HCT116 (cell line): ENCODE data around the gene TINCR. TPM values are rescaled to one million over a fixed set of nuclear protein-coding genes. Genes with fewer than 3 reads are reported as not detected.

Source experiments
- ATAC-seq: fragments of 200-7000 bp; cut with Tn5 transposase; 2 replicates; pipeline ENCODE4 v1.9.1; 2020; ENCODE audit warnings: mild to moderate bottlenecking, moderate library complexity
- BruUV-seq: library from RNA; stranded (reverse); fragments of 400-500 nt; replicated peaks from 2 replicates; lab custom pipeline; 2021; lab: Mats Ljungman, UMichigan
- CTCF ChIA-PET: fragments of 300-600 bp; sonication (Branson Sonifier 250); formaldehyde crosslinking; loops from one replicate; lab custom pipeline; 2021; ENCODE audit warnings: antibody characterized with exemption; lab: Charles Lee
- POLR2A ChIA-PET: fragments of 300-600, 350-600 bp; sonication (Branson Sonifier 250); formaldehyde crosslinking; loops from one replicate; lab custom pipeline; 2021; ENCODE audit warnings: antibody characterized with exemption; lab: Charles Lee
- RAD21 ChIA-PET, 2 experiments: fragments of 300-600 bp; sonication (Branson Sonifier 250); formaldehyde crosslinking; loops; one replicate each; lab custom pipeline; 2023; ENCODE audit warnings: low total read pairs in 2 of 2; ENCODE audit not compliant: uncharacterized antibody in 2 of 2, unreplicated experiment in 2 of 2, low non-redundant PET in 1 of 2; lab: Charles Lee
- DNase-seq: peaks from one replicate; pipeline ENCODE4 v3.0.0-alpha.2; 2010; ENCODE audit warnings: low read depth, low spot score
- H2AFZ ChIP-seq: fragments of 200-600 bp; shearing (Covaris generic), sonication (generic); 2 replicates; pipeline ENCODE4 v1.6.1; 2017; ENCODE audit warnings: low read depth, mixed run types, mixed read lengths, antibody characterized with exemption, low read length; ENCODE audit not compliant: poor library complexity, severe bottlenecking
- H3K27ac ChIP-seq: 2 replicates; pipeline ENCODE4 v1.5.1; 2012; ENCODE audit warnings: low read depth, low read length
- H3K27me3 ChIP-seq: fragments of 200-600 bp; sonication (generic); 2 replicates; pipeline ENCODE4 v1.6.1; 2016; ENCODE audit warnings: mixed run types, low read length, mixed read lengths; ENCODE audit not compliant: insufficient read depth
- H3K36me3 ChIP-seq, 2 experiments: fragments of 200-500 bp in 1 of 2; fragments of 200-600 bp in 1 of 2; sonication (Bioruptor generic) in 1 of 2; sonication (generic) in 1 of 2; 2 replicates each; pipeline versions ENCODE4 v1.5.1 to v1.6.1; 2014 to 2016; ENCODE audit warnings: low read length in 2 of 2, inconsistent platforms in 1 of 2, mixed read lengths in 1 of 2, mixed run types in 1 of 2; ENCODE audit not compliant: insufficient read depth in 2 of 2, control insufficient read depth in 1 of 2
- H3K4me1 ChIP-seq, 2 experiments: fragments of 200-600 bp in 1 of 2; sonication (generic) in 1 of 2; 2 replicates each; pipeline versions ENCODE4 v1.5.1 to v1.6.1; 2012 to 2017; ENCODE audit warnings: low read length in 2 of 2, inconsistent platforms in 1 of 2, mild to moderate bottlenecking in 1 of 2, mixed read lengths in 1 of 2, mixed run types in 1 of 2, moderate library complexity in 1 of 2; ENCODE audit not compliant: insufficient read depth in 2 of 2, control insufficient read depth in 1 of 2
- H3K4me2 ChIP-seq: fragments of 200-600 bp; sonication (generic); 2 replicates; pipeline ENCODE4 v1.6.1; 2017; ENCODE audit warnings: mixed run types, low read length, mixed read lengths
- H3K4me3 ChIP-seq, 2 experiments: fragments of 200-600 bp in 1 of 2; sonication (generic) in 1 of 2; replicated peaks in 1 of 2; 2 replicates each; pipeline ENCODE4 v1.5.1; 2011 to 2016; ENCODE audit warnings: low read length in 2 of 2, control low read depth in 1 of 2, low read depth in 1 of 2, mild to moderate bottlenecking in 1 of 2, mixed read lengths in 1 of 2, mixed run types in 1 of 2
- H3K79me2 ChIP-seq: fragments of 200-600 bp; sonication (generic); 2 replicates; pipeline ENCODE4 v1.6.1; 2017; ENCODE audit warnings: mild to moderate bottlenecking, mixed run types, low read length, moderate library complexity, mixed read lengths; ENCODE audit not compliant: insufficient read depth
- H3K9ac ChIP-seq: fragments of 200-600 bp; sonication (generic); 2 replicates; pipeline ENCODE4 v1.6.1; 2016; ENCODE audit warnings: low read length, mixed read lengths
- H3K9me2 ChIP-seq: fragments of 200-600 bp; sonication (generic), shearing (Covaris generic); 2 replicates; pipeline ENCODE4 v1.6.1; 2017; ENCODE audit warnings: mixed run types, mild to moderate bottlenecking, moderate library complexity; ENCODE audit not compliant: insufficient read depth
- H3K9me3 ChIP-seq, 2 experiments: fragments of 200-500 bp in 1 of 2; fragments of 200-600 bp in 1 of 2; sonication (Bioruptor generic) in 1 of 2; sonication (generic) in 1 of 2; 2 replicates each; pipeline ENCODE4 v1.6.1; 2014 to 2017; ENCODE audit warnings: low read length in 2 of 2, mixed read lengths in 2 of 2, inconsistent platforms in 1 of 2, low read depth in 1 of 2, mild to moderate bottlenecking in 1 of 2, mixed run types in 1 of 2, moderate library complexity in 1 of 2; ENCODE audit not compliant: control insufficient read depth in 1 of 2, insufficient read depth in 1 of 2
- H4K20me1 ChIP-seq: fragments of 200-600 bp; sonication (generic), shearing (Covaris generic); 2 replicates; pipeline ENCODE4 v1.6.1; 2017; ENCODE audit warnings: mixed run types, mild to moderate bottlenecking, moderate library complexity; ENCODE audit not compliant: insufficient read depth
- CBX3 ChIP-seq: IDR thresholded peaks from 2 replicates; pipeline ENCODE4 v1.6.1; 2012; ENCODE audit warnings: low read depth
- CEBPB ChIP-seq: IDR thresholded peaks from 2 replicates; pipeline ENCODE4 v1.6.1; 2012; ENCODE audit warnings: low read depth
- EGR1 ChIP-seq: IDR thresholded peaks from 2 replicates; pipeline ENCODE4 v1.6.1; 2012; ENCODE audit warnings: low read depth
- ELF1 ChIP-seq: IDR thresholded peaks from 2 replicates; pipeline ENCODE4 v1.6.1; 2012; ENCODE audit warnings: low read depth, borderline replicate concordance
- FOSL1 ChIP-seq: IDR thresholded peaks from 2 replicates; pipeline ENCODE4 v1.6.1; 2012; ENCODE audit warnings: low read depth
- RAD21 ChIP-seq: IDR thresholded peaks from 2 replicates; pipeline ENCODE4 v1.6.1; 2012; ENCODE audit warnings: low read depth, mild to moderate bottlenecking
- SIN3A ChIP-seq: IDR thresholded peaks from 2 replicates; pipeline ENCODE4 v1.6.1; 2012; ENCODE audit warnings: low read depth
- SP1 ChIP-seq: IDR thresholded peaks from 2 replicates; pipeline ENCODE4 v1.6.1; 2012; ENCODE audit warnings: low read depth
- TCF7L2 ChIP-seq: IDR thresholded peaks from 2 replicates; pipeline ENCODE4 v1.7.0; 2011; ENCODE audit warnings: borderline replicate concordance, inconsistent platforms; ENCODE audit not compliant: insufficient read depth, insufficient read length; ENCODE audit errors: extremely low read depth
- YY1 ChIP-seq: IDR thresholded peaks from 2 replicates; pipeline ENCODE4 v1.6.1; 2011; ENCODE audit warnings: low read length, low read depth, moderate library complexity, mild to moderate bottlenecking; ENCODE audit not compliant: insufficient replicate concordance; ENCODE audit errors: extremely low read depth
- intact Hi-C: fragments of 100-400 bp; cut with micrococcal nuclease; formaldehyde crosslinking; loops from 2 replicates; pipeline ENCODE4 v1.10.0; 2022
- total RNA-seq: library from RNA; stranded (reverse); gene quantifications from one replicate; pipeline ENCODE4 v1.2.1, GENCODE V29; 2021; ENCODE audit not compliant: unreplicated experiment
- TF ChIP-seq, protein P1 (sequence below), 3 experiments: fragments of 200-600 bp in 1 of 3; sonication (generic) in 1 of 3; IDR thresholded peaks in 2 of 3; conservative IDR thresholded peaks in 1 of 3; 2 replicates each; pipeline ENCODE4 v1.5.1; 2012 to 2017; ENCODE audit warnings: low read depth in 2 of 3, low read length in 2 of 3, antibody characterized with exemption in 1 of 3, borderline replicate concordance in 1 of 3, control low read depth in 1 of 3, mild to moderate bottlenecking in 1 of 3, mixed read lengths in 1 of 3, mixed run types in 1 of 3, moderate library complexity in 1 of 3; ENCODE audit not compliant: insufficient read depth in 1 of 3
- TF ChIP-seq, protein P2 (sequence below): IDR thresholded peaks from 2 replicates; pipeline ENCODE4 v1.6.1; 2011; ENCODE audit warnings: mild to moderate bottlenecking, low read length, moderate library complexity; ENCODE audit not compliant: insufficient replicate concordance; ENCODE audit errors: extremely low read depth
- TF ChIP-seq, protein P3 (sequence below): IDR thresholded peaks from 2 replicates; pipeline ENCODE4 v1.6.1; 2012

Gene TINCR
- total RNA-seq, 1 experiment from 2014 or later: 6.1 TPM

DNA sequence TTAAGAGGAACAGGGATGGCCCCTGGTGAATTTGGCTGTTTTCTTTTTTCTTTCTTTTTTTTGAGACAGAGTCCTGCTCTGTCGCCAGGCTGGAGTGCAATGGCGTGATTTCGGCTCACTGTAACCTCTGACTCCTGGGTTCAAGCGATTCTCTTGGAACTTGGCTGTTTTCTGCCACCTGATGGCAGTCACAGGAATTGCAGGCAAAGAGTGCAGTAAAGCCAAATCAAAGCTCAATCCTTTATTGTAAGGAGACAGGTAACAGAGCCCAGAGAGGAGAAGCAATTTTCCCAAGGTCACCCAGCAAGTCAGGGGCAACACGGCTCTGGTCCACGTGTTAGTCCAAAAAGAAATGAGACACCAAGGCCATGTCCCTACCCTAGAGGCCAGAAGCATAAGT is 6.2 kb downstream of the TINCR start:
- H3K9me3 ChIP-seq: no peaks in the 10 kb centered on the region; a peak in 1 of 4 replicates
- DNase-seq (no peak), ATAC-seq (no peak)
- peak; percentile 35; the same call in 1 of the 2 replicates for TF ChIP-seq RAD21
- no peak for TF ChIP-seq ELF1
- TF ChIP-seq, protein P1, sequence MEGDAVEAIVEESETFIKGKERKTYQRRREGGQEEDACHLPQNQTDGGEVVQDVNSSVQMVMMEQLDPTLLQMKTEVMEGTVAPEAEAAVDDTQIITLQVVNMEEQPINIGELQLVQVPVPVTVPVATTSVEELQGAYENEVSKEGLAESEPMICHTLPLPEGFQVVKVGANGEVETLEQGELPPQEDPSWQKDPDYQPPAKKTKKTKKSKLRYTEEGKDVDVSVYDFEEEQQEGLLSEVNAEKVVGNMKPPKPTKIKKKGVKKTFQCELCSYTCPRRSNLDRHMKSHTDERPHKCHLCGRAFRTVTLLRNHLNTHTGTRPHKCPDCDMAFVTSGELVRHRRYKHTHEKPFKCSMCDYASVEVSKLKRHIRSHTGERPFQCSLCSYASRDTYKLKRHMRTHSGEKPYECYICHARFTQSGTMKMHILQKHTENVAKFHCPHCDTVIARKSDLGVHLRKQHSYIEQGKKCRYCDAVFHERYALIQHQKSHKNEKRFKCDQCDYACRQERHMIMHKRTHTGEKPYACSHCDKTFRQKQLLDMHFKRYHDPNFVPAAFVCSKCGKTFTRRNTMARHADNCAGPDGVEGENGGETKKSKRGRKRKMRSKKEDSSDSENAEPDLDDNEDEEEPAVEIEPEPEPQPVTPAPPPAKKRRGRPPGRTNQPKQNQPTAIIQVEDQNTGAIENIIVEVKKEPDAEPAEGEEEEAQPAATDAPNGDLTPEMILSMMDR (IDR thresholded peaks at IDR 0.05 in 2 of 3, conservative IDR thresholded peaks at IDR 0.05 in 1 of 3; ENCODE audit: borderline replicate concordance in 1 of 3, insufficient read depth in 1 of 3, low read depth in 2 of 3, low read length in 2 of 3): peak in 2 of 3 experiments; percentile 62 to 89; a peak in 4 of 6 replicates
- peak; percentile 41; the same call in 1 of the 2 replicates for TF ChIP-seq CBX3
- TF ChIP-seq EGR1: no peak
- no peak overlapping the region for H2AFZ ChIP-seq
- RAD21 ChIA-PET: interaction anchor here in 1 of 2 experiments (0.6 kb wide), 1 partner anchor 8 kb away, joined by 3 read pairs; no protein-coding TSS in a partner anchor
- no peaks in the 10 kb centered on the region for H3K9me2 ChIP-seq
- POLR2A ChIA-PET: no interaction called here
- CTCF ChIA-PET: interaction anchor here (1.4 kb wide), 1 partner anchor 13 kb away, joined by 8 read pairs; no protein-coding TSS in a partner anchor
- no peaks in the 10 kb centered on the region for H4K20me1 ChIP-seq
- peaks cover 3% of the 10 kb centered on the region; the same call in 1 of the 2 replicates for H3K27me3 ChIP-seq
- H3K4me2 ChIP-seq: no peak overlapping the region
- no peaks in the 10 kb centered on the region for H3K4me1 ChIP-seq
- no peaks in the 10 kb centered on the region for H3K36me3 ChIP-seq
- H3K4me3 ChIP-seq: no peak overlapping the region
- intact Hi-C loops: no loop called here
- no TSS peak for BruUV-seq
- H3K9ac ChIP-seq: no peak overlapping the region
- no peaks in the 10 kb centered on the region for H3K79me2 ChIP-seq
- no peak overlapping the region for H3K27ac ChIP-seq

DNA sequence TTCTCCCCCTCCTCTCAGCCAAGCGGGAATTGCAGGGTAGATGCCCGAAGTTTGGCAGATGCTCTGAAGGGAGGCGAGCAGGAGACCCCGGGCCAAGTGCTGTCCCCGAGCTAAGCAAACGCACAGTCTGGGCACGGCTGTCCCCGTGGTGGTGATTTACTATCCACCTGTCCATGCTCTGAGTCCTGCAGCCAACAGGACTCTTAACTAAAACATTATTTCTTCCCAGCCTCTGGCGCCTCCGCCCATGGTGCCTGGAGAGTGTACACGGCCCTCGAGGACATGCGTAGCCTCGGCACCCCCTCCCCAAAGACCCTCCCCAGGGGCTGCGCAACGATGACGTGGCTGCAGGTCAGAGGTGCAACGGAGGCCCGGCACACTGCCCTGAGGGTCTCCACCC is 7.6 kb downstream of the TINCR start:
- no peak overlapping the region for H3K4me2 ChIP-seq
- intact Hi-C loops: no loop called here
- no TSS peak for BruUV-seq
- H3K36me3 ChIP-seq: no peaks in the 10 kb centered on the region
- ATAC-seq (no peak), DNase-seq (no peak)
- no peaks in the 10 kb centered on the region for H3K27me3 ChIP-seq
- no peak overlapping the region for H3K4me3 ChIP-seq
- no peaks in the 10 kb centered on the region for H3K79me2 ChIP-seq
- CTCF ChIA-PET: no interaction called here
- H3K9me3 ChIP-seq: no peaks in the 10 kb centered on the region; a peak in 1 of 4 replicates
- H3K9me2 ChIP-seq: no peaks in the 10 kb centered on the region
- H2AFZ ChIP-seq: no peak overlapping the region
- RAD21 ChIA-PET: no interaction called here
- H3K27ac ChIP-seq: no peak overlapping the region
- H3K9ac ChIP-seq: no peak overlapping the region
- H3K4me1 ChIP-seq: no peaks in the 10 kb centered on the region
- no peaks in the 10 kb centered on the region for H4K20me1 ChIP-seq
- POLR2A ChIA-PET: no interaction called here
- no peak for TF ChIP-seq CBX3
- TF ChIP-seq, protein P2, sequence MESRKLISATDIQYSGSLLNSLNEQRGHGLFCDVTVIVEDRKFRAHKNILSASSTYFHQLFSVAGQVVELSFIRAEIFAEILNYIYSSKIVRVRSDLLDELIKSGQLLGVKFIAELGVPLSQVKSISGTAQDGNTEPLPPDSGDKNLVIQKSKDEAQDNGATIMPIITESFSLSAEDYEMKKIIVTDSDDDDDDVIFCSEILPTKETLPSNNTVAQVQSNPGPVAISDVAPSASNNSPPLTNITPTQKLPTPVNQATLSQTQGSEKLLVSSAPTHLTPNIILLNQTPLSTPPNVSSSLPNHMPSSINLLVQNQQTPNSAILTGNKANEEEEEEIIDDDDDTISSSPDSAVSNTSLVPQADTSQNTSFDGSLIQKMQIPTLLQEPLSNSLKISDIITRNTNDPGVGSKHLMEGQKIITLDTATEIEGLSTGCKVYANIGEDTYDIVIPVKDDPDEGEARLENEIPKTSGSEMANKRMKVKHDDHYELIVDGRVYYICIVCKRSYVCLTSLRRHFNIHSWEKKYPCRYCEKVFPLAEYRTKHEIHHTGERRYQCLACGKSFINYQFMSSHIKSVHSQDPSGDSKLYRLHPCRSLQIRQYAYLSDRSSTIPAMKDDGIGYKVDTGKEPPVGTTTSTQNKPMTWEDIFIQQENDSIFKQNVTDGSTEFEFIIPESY: no peak
- TF ChIP-seq SIN3A: no peak
- TF ChIP-seq SP1: no peak
- no peak for TF ChIP-seq TCF7L2
- TF ChIP-seq, protein P3, sequence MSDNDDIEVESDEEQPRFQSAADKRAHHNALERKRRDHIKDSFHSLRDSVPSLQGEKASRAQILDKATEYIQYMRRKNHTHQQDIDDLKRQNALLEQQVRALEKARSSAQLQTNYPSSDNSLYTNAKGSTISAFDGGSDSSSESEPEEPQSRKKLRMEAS: no peak
- TF ChIP-seq CEBPB: no peak
- TF ChIP-seq FOSL1: no peak
- no peak for TF ChIP-seq YY1
- TF ChIP-seq, protein P1 (IDR thresholded peaks at IDR 0.05 in 2 of 3, conservative IDR thresholded peaks at IDR 0.05 in 1 of 3; ENCODE audit: borderline replicate concordance in 1 of 3, insufficient read depth in 1 of 3, low read depth in 2 of 3, low read length in 2 of 3): no peak
